Endodermal cell (in vitro differentiated cells): ENCODE measurements around the gene PIM3. TPM values are rescaled to one million over a fixed set of nuclear protein-coding genes. Genes with fewer than 3 reads are reported as not detected.

ENCODE experiments used
- DNase-seq: peaks from one replicate; pipeline ENCODE4 v3.0.0-alpha.2; 2017
- H3K27ac ChIP-seq: 2 replicates; pipeline ENCODE4 v1.5.1; 2013; ENCODE audit warnings: mild to moderate bottlenecking, low read depth, low read length, moderate library complexity
- H3K27me3 ChIP-seq: 2 replicates; pipeline ENCODE4 v1.6.1; 2013; ENCODE audit warnings: mild to moderate bottlenecking, low read length, moderate library complexity; ENCODE audit not compliant: insufficient read depth, control insufficient read depth, poor library complexity, severe bottlenecking
- H3K36me3 ChIP-seq: 2 replicates; pipeline ENCODE4 v1.7.0; 2013; ENCODE audit warnings: mild to moderate bottlenecking, low read length, moderate library complexity; ENCODE audit not compliant: control insufficient read depth, insufficient read depth
- H3K4me1 ChIP-seq: one replicate; pipeline ENCODE4 v1.7.0; 2013; ENCODE audit warnings: low read length; ENCODE audit not compliant: control insufficient read depth, insufficient read depth
- H3K4me3 ChIP-seq: 2 replicates; pipeline ENCODE4 v1.5.1; 2013; ENCODE audit warnings: mild to moderate bottlenecking, low read length, moderate library complexity
- H3K9ac ChIP-seq: 2 replicates; pipeline ENCODE4 v1.6.1; 2013; ENCODE audit warnings: mild to moderate bottlenecking, low read length, moderate library complexity; ENCODE audit not compliant: poor library complexity, severe bottlenecking; ENCODE audit errors: extremely low read depth
- H3K9me3 ChIP-seq: 2 replicates; pipeline ENCODE4 v1.6.1; 2013; ENCODE audit warnings: mild to moderate bottlenecking, low read length, moderate library complexity; ENCODE audit not compliant: control insufficient read depth
- H3K27ac Mint-ChIP-seq: 2 replicates; pipeline ENCODE4 v1.8.0; 2020; ENCODE audit warnings: mixed read lengths
- H3K27me3 Mint-ChIP-seq: 2 replicates; pipeline ENCODE4 v1.8.0; 2021; ENCODE audit warnings: mild to moderate bottlenecking, mixed read lengths; ENCODE audit not compliant: insufficient read depth
- H3K36me3 Mint-ChIP-seq: 2 replicates; pipeline ENCODE4 v1.8.0; 2020; ENCODE audit warnings: low read depth, mixed read lengths
- H3K4me1 Mint-ChIP-seq: 2 replicates; pipeline ENCODE4 v1.8.0; 2020; ENCODE audit warnings: mixed read lengths
- H3K4me3 Mint-ChIP-seq: 2 replicates; pipeline ENCODE4 v1.8.0; 2020; ENCODE audit warnings: mild to moderate bottlenecking, moderate library complexity, mixed read lengths
- H3K9me3 Mint-ChIP-seq: 2 replicates; pipeline ENCODE4 v1.8.0; 2020; ENCODE audit warnings: mild to moderate bottlenecking, mixed read lengths
- WGBS, 2 experiments: methylation state at CpG; one replicate each; pipeline versions ENCODE4 v1.1.5 to v1.1.7; 2013; ENCODE audit warnings: missing lambda C conversion rate in 2 of 2, mixed read lengths in 1 of 2; ENCODE audit not compliant: insufficient coverage in 1 of 2, insufficient read length in 1 of 2; 5-methylcytosine and 5-hydroxymethylcytosine counted together
- total RNA-seq, 2 donors: library from RNA; stranded (reverse); fragmentation: NEBNext Ultra II Directional in 1 of 2; extraction: Animal tissue kit (Norgen Biotek cat#: 25700) in 1 of 2; gene quantifications; 2 replicates in 1 of 2; 3 replicates in 1 of 2; pipeline ENCODE4 v1.2.1, GENCODE V29; 2021
- TF ChIP-seq, protein P1 (sequence below): fragments of 200-600 bp; sonication (generic); conservative IDR thresholded peaks from 2 replicates; pipeline ENCODE4 v1.5.0; 2021; ENCODE audit warnings: antibody characterized with exemption, mild to moderate bottlenecking

The PIM3 gene
- total RNA-seq, 2 donors from 2014 or later, result 31.5 to 36.6 TPM

DNA sequence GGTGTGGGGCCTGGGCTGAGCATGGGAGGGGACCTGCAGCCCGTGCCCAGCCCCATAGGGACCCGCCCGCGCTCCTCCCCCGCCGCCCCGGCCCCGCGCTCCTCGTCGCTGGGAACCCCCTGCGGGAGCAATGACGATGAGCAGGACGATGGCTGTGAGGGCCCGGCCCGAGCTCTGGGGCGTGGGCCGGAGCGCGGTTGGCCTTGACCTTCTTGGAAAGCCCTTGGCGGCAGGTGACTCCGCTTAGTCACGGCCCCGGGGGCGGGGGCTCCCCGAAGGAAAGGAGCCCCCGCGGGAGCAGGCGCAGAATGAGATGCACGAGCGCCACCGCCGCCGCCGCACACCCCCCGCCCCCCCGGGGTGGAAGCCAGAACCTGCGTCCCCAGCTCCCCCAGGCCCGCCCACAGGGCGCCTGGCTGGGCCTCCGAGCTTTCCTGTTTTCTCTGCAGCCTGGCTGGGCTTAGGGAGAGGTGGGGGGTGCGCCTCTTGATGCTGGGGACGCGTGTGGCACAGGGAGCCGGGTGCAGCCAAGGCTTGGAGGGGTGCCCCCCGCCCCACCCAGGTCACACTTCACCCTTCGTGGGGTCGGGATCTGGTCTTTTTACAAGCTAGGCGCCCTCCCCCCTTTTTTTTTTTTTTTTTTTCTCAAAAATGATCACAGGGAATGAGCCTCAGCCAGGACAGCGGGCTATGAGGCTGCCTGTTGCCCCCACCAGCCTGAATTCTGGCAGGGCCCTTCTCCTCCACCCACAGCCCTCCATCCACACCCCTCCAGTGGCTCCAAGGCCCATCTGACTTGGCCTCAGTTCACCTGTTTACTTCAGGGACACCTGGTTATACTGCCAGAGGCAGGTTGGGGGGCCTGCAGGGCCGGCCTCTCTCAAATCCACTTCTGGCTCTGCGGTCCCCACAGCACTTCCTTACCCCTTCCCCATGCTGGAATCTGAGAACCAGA is 24.3 kb upstream of the PIM3 start:
- WGBS, 2 experiments, result 18 to 41% methylated on average over 12 to 52 of the region's 52 CpGs
- H3K27me3 Mint-ChIP-seq, result peaks cover 5% of the 10 kb centered on the region
- Histone ChIP-seq H3K36me3 (no peaks in the 10 kb centered on the region), H3K4me3 (no peak overlapping the region), H3K9ac (no peak overlapping the region), H3K27ac (no peak overlapping the region), H3K4me1 (no peaks in the 10 kb centered on the region), H3K9me3 (no peaks in the 10 kb centered on the region), H3K27me3 (no peaks in the 10 kb centered on the region)
- H3K9me3 Mint-ChIP-seq, result peaks cover 5% of the 10 kb centered on the region
- H3K27ac Mint-ChIP-seq, result no peak overlapping the region
- no peaks in the 10 kb centered on the region for H3K36me3 Mint-ChIP-seq
- H3K4me1 Mint-ChIP-seq, result no peaks in the 10 kb centered on the region
- peak overlapping the region; percentile 37 for H3K4me3 Mint-ChIP-seq
- DNase-seq, result peak; percentile 93
- TF ChIP-seq, protein P1, sequence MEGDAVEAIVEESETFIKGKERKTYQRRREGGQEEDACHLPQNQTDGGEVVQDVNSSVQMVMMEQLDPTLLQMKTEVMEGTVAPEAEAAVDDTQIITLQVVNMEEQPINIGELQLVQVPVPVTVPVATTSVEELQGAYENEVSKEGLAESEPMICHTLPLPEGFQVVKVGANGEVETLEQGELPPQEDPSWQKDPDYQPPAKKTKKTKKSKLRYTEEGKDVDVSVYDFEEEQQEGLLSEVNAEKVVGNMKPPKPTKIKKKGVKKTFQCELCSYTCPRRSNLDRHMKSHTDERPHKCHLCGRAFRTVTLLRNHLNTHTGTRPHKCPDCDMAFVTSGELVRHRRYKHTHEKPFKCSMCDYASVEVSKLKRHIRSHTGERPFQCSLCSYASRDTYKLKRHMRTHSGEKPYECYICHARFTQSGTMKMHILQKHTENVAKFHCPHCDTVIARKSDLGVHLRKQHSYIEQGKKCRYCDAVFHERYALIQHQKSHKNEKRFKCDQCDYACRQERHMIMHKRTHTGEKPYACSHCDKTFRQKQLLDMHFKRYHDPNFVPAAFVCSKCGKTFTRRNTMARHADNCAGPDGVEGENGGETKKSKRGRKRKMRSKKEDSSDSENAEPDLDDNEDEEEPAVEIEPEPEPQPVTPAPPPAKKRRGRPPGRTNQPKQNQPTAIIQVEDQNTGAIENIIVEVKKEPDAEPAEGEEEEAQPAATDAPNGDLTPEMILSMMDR, result no peak

DNA sequence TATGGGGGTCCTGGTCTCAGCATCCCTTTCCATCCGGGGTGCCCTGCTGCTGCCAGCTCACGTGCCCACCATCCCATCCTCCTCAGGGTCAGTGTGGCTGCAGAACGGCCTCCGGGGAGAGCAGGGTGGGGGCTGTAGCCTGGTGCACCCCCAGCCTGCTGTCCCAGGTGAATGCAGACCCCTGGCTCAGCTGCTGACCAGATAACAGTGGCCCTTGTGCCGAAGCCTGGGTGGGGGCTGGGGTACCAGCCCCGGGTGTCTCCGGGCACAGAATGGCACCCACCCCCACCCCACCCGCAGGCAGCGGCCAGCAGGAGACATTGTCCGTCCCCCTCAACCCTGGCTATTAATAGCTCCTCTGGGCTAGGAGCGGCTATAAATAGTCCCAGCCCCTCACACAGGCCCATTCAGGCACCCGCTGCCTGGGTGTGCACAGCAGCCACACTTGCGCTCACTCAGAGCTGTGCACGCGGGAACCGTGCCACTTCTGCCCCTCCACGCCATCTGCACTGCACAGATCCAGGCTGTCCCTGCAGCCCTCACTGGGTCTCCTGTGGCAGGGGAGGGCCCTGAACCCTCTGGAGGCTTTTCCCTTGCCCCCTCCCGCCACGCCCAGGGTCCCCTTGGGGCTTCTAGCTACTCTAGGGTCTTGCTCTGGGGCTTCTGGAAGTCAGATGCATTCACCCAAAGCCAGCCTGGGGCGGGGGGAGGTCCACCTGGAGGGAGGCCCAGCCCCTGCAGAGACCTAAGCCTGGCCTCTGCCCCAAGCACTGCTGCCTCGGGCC is 23.4 kb upstream of the PIM3 start:
- Histone ChIP-seq H3K36me3 (no peaks in the 10 kb centered on the region), H3K4me1 (no peaks in the 10 kb centered on the region), H3K27ac (no peak overlapping the region), H3K9ac (no peak overlapping the region), H3K27me3 (no peaks in the 10 kb centered on the region), H3K4me3 (no peak overlapping the region), H3K9me3 (no peaks in the 10 kb centered on the region)
- Mint-ChIP-seq H3K27ac (no peak overlapping the region), H3K36me3 (no peaks in the 10 kb centered on the region), H3K27me3 (peaks cover 5% of the 10 kb centered on the region), H3K9me3 (peaks cover 5% of the 10 kb centered on the region), H3K4me3 (peak overlapping the region; percentile 37), H3K4me1 (no peaks in the 10 kb centered on the region)
- no peak for DNase-seq
- TF ChIP-seq, protein P1, result no peak
- 85% methylated on average over 9 to 21 of the region's 21 CpGs for WGBS, 2 experiments

DNA sequence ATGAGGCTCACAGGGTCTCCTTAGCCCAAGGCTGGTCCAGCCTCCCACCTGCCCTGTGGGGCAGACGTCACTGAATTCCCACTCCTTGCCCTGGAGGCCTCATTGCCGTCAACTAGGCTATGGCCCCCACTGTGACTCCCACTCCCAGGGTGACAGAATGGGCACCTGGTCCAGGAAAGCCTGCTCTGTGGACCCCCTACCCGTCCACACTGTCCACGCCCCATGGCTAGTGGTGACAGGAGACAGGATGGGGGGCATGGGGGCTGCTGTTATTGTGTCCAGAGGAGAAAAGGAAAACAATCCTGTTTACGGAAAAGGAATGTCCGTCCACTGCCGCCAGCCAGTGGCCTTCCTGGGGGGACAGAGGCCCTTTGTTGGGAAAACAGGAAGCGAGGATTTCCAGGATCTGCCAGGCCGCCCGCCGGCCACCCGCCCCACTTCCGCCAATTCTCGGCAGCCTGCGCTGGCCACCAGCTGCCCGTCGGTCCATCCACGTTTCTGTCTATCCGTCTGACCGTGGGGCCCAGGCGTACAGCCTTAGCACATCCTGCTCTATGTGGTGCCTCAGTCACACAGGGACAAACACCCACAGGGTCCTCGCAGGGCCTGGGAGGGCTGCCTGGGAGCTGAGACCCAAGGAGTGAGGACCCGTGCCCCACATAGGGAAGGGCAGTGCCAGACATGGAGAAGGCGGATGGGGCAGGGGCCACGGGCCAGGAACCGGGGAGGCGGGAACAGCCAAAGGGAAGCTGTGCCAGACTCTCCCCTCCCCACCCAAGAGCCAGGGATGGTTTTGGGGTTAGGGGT is 22.6 kb upstream of the PIM3 start:
- no peaks in the 10 kb centered on the region for H3K27me3 ChIP-seq
- H3K4me3 ChIP-seq, result no peak overlapping the region
- TF ChIP-seq, protein P1, result no peak
- H3K27ac Mint-ChIP-seq, result no peak overlapping the region
- H3K9ac ChIP-seq, result no peak overlapping the region
- no peaks in the 10 kb centered on the region for H3K9me3 ChIP-seq
- H3K27ac ChIP-seq, result no peak overlapping the region
- no peaks in the 10 kb centered on the region for H3K36me3 Mint-ChIP-seq
- no peaks in the 10 kb centered on the region for H3K36me3 ChIP-seq
- no peak overlapping the region for H3K4me3 Mint-ChIP-seq
- no peak for DNase-seq
- peaks cover 5% of the 10 kb centered on the region for H3K9me3 Mint-ChIP-seq
- peaks cover 4% of the 10 kb centered on the region for H3K27me3 Mint-ChIP-seq
- no peaks in the 10 kb centered on the region for H3K4me1 ChIP-seq
- 90 to 91% methylated on average over 20 to 25 of the region's 27 CpGs for WGBS, 2 experiments
- H3K4me1 Mint-ChIP-seq, result no peaks in the 10 kb centered on the region
